ENCODE measurements around the gene CD63. TPM values are rescaled to one million over a fixed set of nuclear protein-coding genes. Genes with fewer than 3 reads are reported as not detected.

CD63 gene
- total and polyA plus RNA-seq, 10 donors = 395 to 750 (median 568) TPM

- peak; percentile 90 for DNase-seq
- Histone ChIP-seq H3K9me3 (no peaks in the 10 kb centered on the region), H3K36me3 (peaks cover 0 to 5% (median under 1%) of the 10 kb centered on the region in 6 donors), H3K27me3 (replicated peaks in 1 of 7) (peaks cover 0 to 27% (median 2%) of the 10 kb centered on the region in 7 donors), H3K4me1 (peaks cover 9 to 50% (median 36%) of the 10 kb centered on the region in 6 donors), H3K27ac (peak overlapping the region in 6 of 8 donors; percentile 26 to 87 (median 72)), H3K4me3 (peak overlapping the region; percentile 56 to 97 (median 72))
- 0 to 1% (median 1%) methylated on average over 23 to 73 of the region's 73 CpGs for WGBS, 5 donors
- intact Hi-C loops (cut with DNase I; ENCODE audit: low total_unique reads) = loop anchor here (5.0 kb wide), 2 partner anchors 199 to 299 kb away; partner anchors contain the start of gene RPS26
- TF ChIP-seq CTCF (IDR thresholded peaks at IDR 0.05 in 8 of 11, conservative IDR thresholded peaks at IDR 0.05 in 3 of 11) (no peak), POLR2A (IDR thresholded peaks at IDR 0.05) (no peak), POLR2AphosphoS5 (IDR thresholded peaks at IDR 0.05) (peak; percentile 16 to 74 (median 52))
These were observed 14.9 kb upstream of the CD63 start for GRCh38 chr12:55743406-55744339.

GRCh38 chr12:55742719-55743405 lies 14.1 kb upstream of the CD63 start, which contains the start of gene GDF11:
TSS of gene GDF11 (plus strand) at chr12:55743122. CDS start at chr12:55743317, 195 bp downstream.
- Histone ChIP-seq H3K27ac (peak within 1 kb of the TSS in 6 of 8 donors; percentile 26 to 87 (median 72)), H3K27me3 (replicated peaks in 1 of 7) (peaks cover 0 to 27% (median 2%) of the 10 kb centered on the region in 7 donors), H3K36me3 (no peaks in the 10 kb centered on the region), H3K4me3 (peak within 1 kb of the TSS; percentile 56 to 97 (median 72)), H3K9me3 (no peaks in the 10 kb centered on the region), H3K4me1 (peaks cover 14 to 58% (median 43%) of the 10 kb centered on the region in 6 donors)
- intact Hi-C loops (cut with DNase I; ENCODE audit: low total_unique reads) = loop anchor here (5.0 kb wide), 2 partner anchors 199 to 299 kb away; partner anchors contain the start of gene RPS26
- TF ChIP-seq CTCF (IDR thresholded peaks at IDR 0.05 in 8 of 11, conservative IDR thresholded peaks at IDR 0.05 in 3 of 11) (no peak), POLR2AphosphoS5 (IDR thresholded peaks at IDR 0.05) (peak; percentile 54 to 87 (median 76)), POLR2A (IDR thresholded peaks at IDR 0.05) (peak in 1 of 3 donors; percentile 50)
- WGBS, 5 donors = 0 to 3% (median 1%) methylated on average over 17 to 49 of the region's 53 CpGs
- peak; percentile 92 for DNase-seq

GRCh38 chr12:55741931-55742680 lies 13.3 kb upstream of the CD63 start:
- peak overlapping the region in 4 of 8 donors; percentile 72 to 87 (median 76) for H3K27ac ChIP-seq
- peak overlapping the region in 3 of 8 donors; percentile 68 to 97 (median 86) for H3K4me3 ChIP-seq

More at GRCh38 chr12:55741931-55742680, 13.3 kb upstream of the CD63 start:
- Histone ChIP-seq H3K4me1 (peaks cover 20 to 66% (median 51%) of the 10 kb centered on the region in 6 donors), H3K27me3 (replicated peaks in 1 of 7) (peaks cover 0 to 27% (median 2%) of the 10 kb centered on the region in 7 donors), H3K36me3 (no peaks in the 10 kb centered on the region), H3K9me3 (no peaks in the 10 kb centered on the region)
- TF ChIP-seq POLR2A (IDR thresholded peaks at IDR 0.05) (no peak), POLR2AphosphoS5 (IDR thresholded peaks at IDR 0.05) (no peak), CTCF (IDR thresholded peaks at IDR 0.05 in 8 of 11, conservative IDR thresholded peaks at IDR 0.05 in 3 of 11) (no peak)
- WGBS, 5 donors = 20 to 38% (median 28%) methylated on average over 3 of the region's 3 CpGs
- intact Hi-C loops (cut with DNase I; ENCODE audit: low total_unique reads) = loop anchor here (5.0 kb wide), 2 partner anchors 200 to 300 kb away; partner anchors contain the start of gene RPS26
- no peak for DNase-seq

Data from spleen (tissue), 11 donors.